ENCODE measurements around the gene ZMIZ2.
"Not testable (repeated sequence)": the region's sequence is repeated elsewhere in the genome, so short reads cannot be mapped to it uniquely, and the experiment has no call there.

ZMIZ2 gene

GRCh38 chr7:44772867-44773266, 24.2 kb downstream of the ZMIZ2 start:
- no peak for DNase-seq

- not testable (repeated sequence) for DNase-seq
These were observed 25.8 kb downstream of the ZMIZ2 start for GRCh38 chr7:44774486-44774885.

GRCh38 chr7:44775383-44776107, 26.9 kb downstream of the ZMIZ2 start:
- DNase-seq, result no peak

GRCh38 chr7:44776211-44776610, 27.6 kb downstream of the ZMIZ2 start:
- DNase-seq, result no peak

GRCh38 chr7:44782460-44782859, 33.8 kb downstream of the ZMIZ2 start:
- DNase-seq, result no peak

- no peak for DNase-seq
These were observed 34.8 kb downstream of the ZMIZ2 start for GRCh38 chr7:44783407-44783806.

- no peak for DNase-seq
These were observed 35.7 kb downstream of the ZMIZ2 start for GRCh38 chr7:44784364-44784763.

- DNase-seq, result not testable (repeated sequence)
These were observed 36.6 kb downstream of the ZMIZ2 start for GRCh38 chr7:44785218-44785617.

- no peak for DNase-seq
These were observed 38.4 kb downstream of the ZMIZ2 start for GRCh38 chr7:44787041-44787440.

- DNase-seq, result no peak
These were observed 39.1 kb downstream of the ZMIZ2 start for GRCh38 chr7:44787762-44788161.

- DNase-seq, result no peak
These were observed 41.3 kb downstream of the ZMIZ2 start for GRCh38 chr7:44789990-44790389.

GRCh38 chr7:44791278-44792219, 42.9 kb downstream of the ZMIZ2 start:
- DNase-seq, result no peak

GRCh38 chr7:44793919-44794318, 45.3 kb downstream of the ZMIZ2 start:
- DNase-seq, result no peak

GRCh38 chr7:44794331-44794730, 45.7 kb downstream of the ZMIZ2 start:
- no peak for DNase-seq

GRCh38 chr7:44796034-44796503, 47.4 kb downstream of the ZMIZ2 start:
- peak; percentile 46 for DNase-seq

GRCh38 chr7:44796504-44797328, 48.1 kb downstream of the ZMIZ2 start, which contains the start of gene PPIA:
Gene PPIA (plus strand): TSS chr7:44796681. CDS start chr7:44796725, 44 bp downstream.
- DNase-seq, result peak; percentile 96

GRCh38 chr7:44797329-44798258, 48.9 kb downstream of the ZMIZ2 start:
- peak; percentile 10 for DNase-seq

GRCh38 chr7:44798649-44799305, 50.1 kb downstream of the ZMIZ2 start:
- DNase-seq, result no peak

- no peak for DNase-seq
These were observed 51.3 kb downstream of the ZMIZ2 start for GRCh38 chr7:44799939-44800338.

- no peak for DNase-seq
These were observed 53.2 kb downstream of the ZMIZ2 start for GRCh38 chr7:44801890-44802289.

- DNase-seq, result no peak
These were observed 53.9 kb downstream of the ZMIZ2 start for GRCh38 chr7:44802418-44803025.

Measured in NCI-H1048 (cell line).